Measurements from ENCODE around the gene CHD6. TPM values are rescaled to one million over a fixed set of nuclear protein-coding genes. Genes with fewer than 3 reads are reported as not detected.

The CHD6 gene
- total RNA-seq, 4 donors from 2014 or later: 21.5 to 97.6 (median 53.7) TPM

GRCh38 chr20:41608606-41609005 lies 9.6 kb downstream of the CHD6 start:
- H3K36me3 ChIP-seq: no peaks in the 10 kb centered on the region
- no peak for DNase-seq
- no peak overlapping the region for H3K4me3 ChIP-seq
- H3K9me3 ChIP-seq: no peaks in the 10 kb centered on the region
- peaks cover 0 to 14% of the 10 kb centered on the region in 2 donors for H3K4me1 ChIP-seq
- TF ChIP-seq POLR2A (IDR thresholded peaks at IDR 0.05): no peak
- TF ChIP-seq, protein P1, sequence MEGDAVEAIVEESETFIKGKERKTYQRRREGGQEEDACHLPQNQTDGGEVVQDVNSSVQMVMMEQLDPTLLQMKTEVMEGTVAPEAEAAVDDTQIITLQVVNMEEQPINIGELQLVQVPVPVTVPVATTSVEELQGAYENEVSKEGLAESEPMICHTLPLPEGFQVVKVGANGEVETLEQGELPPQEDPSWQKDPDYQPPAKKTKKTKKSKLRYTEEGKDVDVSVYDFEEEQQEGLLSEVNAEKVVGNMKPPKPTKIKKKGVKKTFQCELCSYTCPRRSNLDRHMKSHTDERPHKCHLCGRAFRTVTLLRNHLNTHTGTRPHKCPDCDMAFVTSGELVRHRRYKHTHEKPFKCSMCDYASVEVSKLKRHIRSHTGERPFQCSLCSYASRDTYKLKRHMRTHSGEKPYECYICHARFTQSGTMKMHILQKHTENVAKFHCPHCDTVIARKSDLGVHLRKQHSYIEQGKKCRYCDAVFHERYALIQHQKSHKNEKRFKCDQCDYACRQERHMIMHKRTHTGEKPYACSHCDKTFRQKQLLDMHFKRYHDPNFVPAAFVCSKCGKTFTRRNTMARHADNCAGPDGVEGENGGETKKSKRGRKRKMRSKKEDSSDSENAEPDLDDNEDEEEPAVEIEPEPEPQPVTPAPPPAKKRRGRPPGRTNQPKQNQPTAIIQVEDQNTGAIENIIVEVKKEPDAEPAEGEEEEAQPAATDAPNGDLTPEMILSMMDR (IDR thresholded peaks at IDR 0.05): no peak
- no peak overlapping the region for H3K27ac ChIP-seq
- no peaks in the 10 kb centered on the region for H3K27me3 ChIP-seq
- intact Hi-C loops (cut with DNase I; ENCODE audit: low total_unique reads): no loop called here

DNA sequence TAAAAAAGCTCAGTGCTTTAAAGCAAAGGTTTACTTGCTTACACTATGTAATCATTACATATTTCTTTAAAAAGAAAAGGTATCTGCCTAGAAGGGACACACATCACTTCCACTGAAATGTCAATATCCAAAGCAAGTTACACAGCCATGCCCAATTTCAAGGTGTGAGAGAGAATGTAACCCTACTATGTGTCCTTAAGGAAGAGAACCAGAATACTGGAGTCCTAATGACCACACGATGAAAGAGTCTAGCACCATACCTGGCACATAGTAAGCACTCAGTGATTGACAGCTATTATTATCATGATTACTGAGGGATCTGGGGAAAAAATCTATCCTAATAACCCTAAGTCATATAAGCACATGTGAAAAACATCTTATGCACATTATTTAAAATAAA lies 10.4 kb downstream of the CHD6 start:
- no peak for TF ChIP-seq POLR2A (IDR thresholded peaks at IDR 0.05)
- TF ChIP-seq, protein P1 (IDR thresholded peaks at IDR 0.05): no peak
- intact Hi-C loops (cut with DNase I; ENCODE audit: low total_unique reads): no loop called here
- Histone ChIP-seq H3K36me3 (no peaks in the 10 kb centered on the region), H3K27ac (no peak overlapping the region), H3K4me3 (no peak overlapping the region), H3K4me1 (peaks cover 0 to 9% of the 10 kb centered on the region in 2 donors), H3K27me3 (no peaks in the 10 kb centered on the region), H3K9me3 (no peaks in the 10 kb centered on the region)
- DNase-seq: no peak

DNA sequence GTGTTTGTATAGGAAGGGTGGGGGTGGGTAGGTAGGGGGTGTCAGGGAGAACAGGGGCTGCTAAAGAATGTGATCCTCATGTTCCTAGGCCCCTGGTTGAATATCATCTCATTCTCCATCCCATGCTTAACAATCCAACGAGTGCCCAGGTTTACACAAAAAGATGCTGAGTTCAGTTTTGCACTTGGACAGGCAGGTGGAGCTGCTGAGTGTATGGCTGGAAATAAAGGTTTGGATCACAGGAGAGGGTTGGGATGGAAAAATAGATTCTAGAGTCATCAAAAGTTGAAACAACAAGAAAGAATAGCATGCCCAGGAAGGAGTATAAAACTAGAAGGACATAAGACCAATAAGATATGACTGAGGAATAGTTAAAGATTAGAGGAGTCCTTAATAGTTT lies 14.2 kb downstream of the CHD6 start:
- Histone ChIP-seq H3K4me3 (no peak overlapping the region), H3K27ac (no peak overlapping the region), H3K4me1 (peaks cover 0 to 9% of the 10 kb centered on the region in 2 donors), H3K9me3 (peaks cover 0 to 8% of the 10 kb centered on the region in 2 donors), H3K36me3 (no peaks in the 10 kb centered on the region), H3K27me3 (no peaks in the 10 kb centered on the region)
- DNase-seq: no peak
- TF ChIP-seq, protein P1 (IDR thresholded peaks at IDR 0.05): no peak
- no peak for TF ChIP-seq POLR2A (IDR thresholded peaks at IDR 0.05)
- intact Hi-C loops (cut with DNase I; ENCODE audit: low total_unique reads): no loop called here

DNA sequence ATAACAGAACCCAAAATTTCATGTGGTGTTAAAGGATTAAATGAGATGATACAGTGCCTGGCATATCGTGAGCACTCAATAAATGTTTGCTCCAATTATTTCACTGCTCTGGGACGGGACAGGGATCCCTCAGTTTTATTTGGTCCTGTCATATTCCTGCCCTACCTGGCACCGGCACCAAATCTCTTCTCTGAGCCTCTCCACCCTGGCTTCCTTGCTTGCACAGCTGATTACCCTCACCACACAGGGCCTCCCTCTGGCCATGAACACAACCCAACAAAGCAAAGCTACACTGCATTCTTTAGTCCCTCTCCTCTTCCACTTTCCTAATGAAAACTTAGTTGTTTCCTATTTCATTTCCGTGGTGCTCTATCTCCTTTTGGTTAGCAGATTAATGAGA lies 16.4 kb downstream of the CHD6 start:
- Histone ChIP-seq H3K36me3 (no peaks in the 10 kb centered on the region), H3K4me1 (no peaks in the 10 kb centered on the region), H3K27me3 (no peaks in the 10 kb centered on the region), H3K4me3 (no peak overlapping the region), H3K9me3 (peaks cover 0 to 8% of the 10 kb centered on the region in 2 donors), H3K27ac (no peak overlapping the region)
- intact Hi-C loops (cut with DNase I; ENCODE audit: low total_unique reads): no loop called here
- no peak for TF ChIP-seq POLR2A (IDR thresholded peaks at IDR 0.05)
- TF ChIP-seq, protein P1 (IDR thresholded peaks at IDR 0.05): no peak
- no peak for DNase-seq

DNA sequence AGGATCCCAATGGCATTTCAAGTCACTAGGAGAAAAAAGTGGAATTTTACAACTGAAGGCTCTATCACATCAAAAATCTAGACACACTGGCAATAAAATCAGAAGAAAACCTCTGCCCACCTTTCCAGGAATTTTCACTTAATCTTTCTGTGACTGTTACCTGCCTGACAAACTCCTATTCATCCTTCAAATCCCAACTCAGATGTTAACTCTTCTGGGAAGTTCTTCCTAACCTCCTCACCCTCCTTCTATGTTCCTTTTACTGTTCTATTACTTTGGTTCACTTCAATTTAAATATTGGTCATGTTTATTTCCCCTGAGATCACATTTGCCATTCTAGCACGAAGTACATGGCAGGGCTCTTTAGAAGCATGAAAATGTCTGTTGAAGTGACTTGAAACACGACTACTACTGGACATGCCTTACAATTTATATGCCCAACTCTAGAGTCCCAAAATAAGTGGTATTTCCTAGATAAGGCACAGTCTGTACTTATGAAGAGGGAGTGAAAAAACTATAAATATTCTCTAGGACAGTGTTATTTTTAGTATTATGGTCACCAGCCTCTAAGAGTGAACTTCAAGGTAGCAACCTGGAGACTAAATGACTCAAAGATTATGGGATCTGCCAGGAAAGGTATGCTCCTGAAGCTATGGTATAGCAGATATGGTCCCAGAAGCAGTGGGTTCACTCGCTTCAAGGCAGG lies 17.1 kb downstream of the CHD6 start:
- TF ChIP-seq, protein P1 (IDR thresholded peaks at IDR 0.05): no peak
- no peak for TF ChIP-seq POLR2A (IDR thresholded peaks at IDR 0.05)

More for the DNA sequence above, 17.1 kb downstream of the CHD6 start:
- peaks cover 0 to 8% of the 10 kb centered on the region in 2 donors for H3K9me3 ChIP-seq
- H3K4me1 ChIP-seq: no peaks in the 10 kb centered on the region
- intact Hi-C loops (cut with DNase I; ENCODE audit: low total_unique reads): no loop called here
- no peak for DNase-seq
- no peaks in the 10 kb centered on the region for H3K36me3 ChIP-seq
- H3K27me3 ChIP-seq: no peaks in the 10 kb centered on the region
- no peak overlapping the region for H3K4me3 ChIP-seq
- no peak overlapping the region for H3K27ac ChIP-seq

All from uterus (tissue), 4 donors.